Thoracic aorta (tissue), 2 donors: ENCODE measurements around the gene MAN2A1. TPM values are rescaled to one million over a fixed set of nuclear protein-coding genes. Genes with fewer than 3 reads are reported as not detected.

Experiments
- ATAC-seq: fragments of 150-250 bp; one replicate; pipeline ENCODE4 v1.8.0; 2017; ENCODE audit warnings: low read depth; ENCODE audit not compliant: insufficient number of reproducible peaks, low FRiP score
- DNase-seq: peaks from one replicate; pipeline ENCODE4 v3.0.0-alpha.2; 2020; ENCODE audit warnings: low spot score
- H3K27ac ChIP-seq, 2 donors: fragments of 200-600 bp; sonication (generic); 1 replicate in 1 of 2; 2 replicates in 1 of 2; pipeline ENCODE4 v1.5.1; 2016; ENCODE audit warnings: mild to moderate bottlenecking in 2 of 2, moderate library complexity in 2 of 2
- H3K27me3 ChIP-seq: fragments of 200-600 bp; sonication (generic); replicated peaks from 2 replicates; pipeline ENCODE4 v1.6.0; 2016; ENCODE audit warnings: mild to moderate bottlenecking; ENCODE audit not compliant: insufficient read depth
- H3K36me3 ChIP-seq: fragments of 200-600 bp; sonication (generic); one replicate; pipeline ENCODE4 v1.5.1; 2016
- H3K4me1 ChIP-seq, 2 donors: fragments of 200-600 bp; sonication (generic); 1 replicate in 1 of 2; 2 replicates in 1 of 2; pipeline versions ENCODE4 v1.5.1 to v1.6.0; 2016; ENCODE audit warnings: low read depth in 2 of 2, mild to moderate bottlenecking in 1 of 2; ENCODE audit not compliant: control insufficient read depth in 1 of 2
- H3K4me3 ChIP-seq: fragments of 200-600 bp; sonication (generic); 2 replicates; pipeline ENCODE4 v1.5.1; 2016; ENCODE audit warnings: mild to moderate bottlenecking
- H3K9me3 ChIP-seq: fragments of 200-600 bp; sonication (generic); 2 replicates; pipeline ENCODE4 v1.5.1; 2016
- CTCF ChIP-seq: fragments of 200-600 bp; sonication (generic); IDR thresholded peaks from one replicate; pipeline ENCODE4 v1.5.1; 2019; ENCODE audit warnings: antibody characterized with exemption
- total RNA-seq, 2 donors: library from RNA; depleted of rRNA; stranded (reverse); fragments of >200 nt; gene quantifications; one replicate each; pipeline versions ENCODE4 v1.1.0 to v1.2.3, GENCODE V29; 2016

The MAN2A1 gene
- total RNA-seq, 2 donors from 2014 or later, result 64.8 to 82.8 TPM

- TF ChIP-seq CTCF, result no peak
- Histone ChIP-seq H3K9me3 (no peaks in the 10 kb centered on the region), H3K27ac (no peak overlapping the region), H3K4me3 (no peak overlapping the region), H3K27me3 (no peaks in the 10 kb centered on the region), H3K36me3 (no peaks in the 10 kb centered on the region), H3K4me1 (peaks cover 0 to 10% of the 10 kb centered on the region in 2 donors)
- ATAC-seq (no peak), DNase-seq (no peak)
These were observed 95.0 kb downstream of the MAN2A1 start for GRCh38 chr5:109784687-109785086.

GRCh38 chr5:109786206-109786855, 96.6 kb downstream of the MAN2A1 start:
- Histone ChIP-seq H3K27me3 (no peaks in the 10 kb centered on the region), H3K36me3 (no peaks in the 10 kb centered on the region), H3K9me3 (no peaks in the 10 kb centered on the region), H3K27ac (no peak overlapping the region), H3K4me3 (no peak overlapping the region), H3K4me1 (peaks cover 0 to 10% of the 10 kb centered on the region in 2 donors)
- ATAC-seq (no peak), DNase-seq (no peak)
- TF ChIP-seq CTCF, result no peak

- no peaks in the 10 kb centered on the region for H3K36me3 ChIP-seq
- DNase-seq (no peak), ATAC-seq (no peak)
- no peak for TF ChIP-seq CTCF
- no peak overlapping the region for H3K4me3 ChIP-seq
- peaks cover 0 to 10% of the 10 kb centered on the region in 2 donors for H3K4me1 ChIP-seq
- no peaks in the 10 kb centered on the region for H3K27me3 ChIP-seq
- no peaks in the 10 kb centered on the region for H3K9me3 ChIP-seq
- H3K27ac ChIP-seq, result no peak overlapping the region
These were observed 98.9 kb downstream of the MAN2A1 start for GRCh38 chr5:109788596-109788995.

- Histone ChIP-seq H3K36me3 (peaks cover 14% of the 10 kb centered on the region), H3K4me3 (no peak overlapping the region), H3K27ac (no peak overlapping the region), H3K27me3 (no peaks in the 10 kb centered on the region), H3K4me1 (peaks cover 0 to 9% of the 10 kb centered on the region in 2 donors), H3K9me3 (no peaks in the 10 kb centered on the region)
- DNase-seq, result no peak
- no peak for ATAC-seq
- TF ChIP-seq CTCF, result no peak
These were observed 102.9 kb downstream of the MAN2A1 start for GRCh38 chr5:109792613-109793012.

GRCh38 chr5:109803854-109804253, 114.1 kb downstream of the MAN2A1 start:
- no peaks in the 10 kb centered on the region for H3K36me3 ChIP-seq
- H3K27ac ChIP-seq, result no peak overlapping the region
- no peaks in the 10 kb centered on the region for H3K27me3 ChIP-seq
- DNase-seq (no peak), ATAC-seq (no peak)
- TF ChIP-seq CTCF, result no peak
- H3K4me3 ChIP-seq, result no peak overlapping the region
- peaks cover 0 to 10% of the 10 kb centered on the region in 2 donors for H3K4me1 ChIP-seq
- H3K9me3 ChIP-seq, result no peaks in the 10 kb centered on the region
